ENCODE measurements around the gene PILRB. TPM values are rescaled to one million over a fixed set of nuclear protein-coding genes. Genes with fewer than 3 reads are reported as not detected.
"Not testable (repeated sequence)": the region's sequence is repeated elsewhere in the genome, so short reads cannot be mapped to it uniquely, and the experiment has no call there.

Gene PILRB
- total RNA-seq (ENCODE audit: unreplicated experiment), result 62.6 TPM
- long read RNA-seq, full-length matches to known transcripts, result 1 of 4 reads
- long read RNA-seq, partial matches to known transcripts, result 0 of 4 reads
- long read RNA-seq, other reads (novel, unspliced or antisense), result 3 of 4 reads

- peaks cover 4% of the 10 kb centered on the region for H3K9me3 Mint-ChIP-seq (ENCODE audit: unreplicated experiment)
- H3K4me3 Mint-ChIP-seq (ENCODE audit: unreplicated experiment), result no peak within 1 kb of the TSS
- no peak for TF ChIP-seq CTCF (IDR thresholded peaks at IDR 0.05; ENCODE audit: partially characterized antibody, unreplicated experiment)
- H3K27ac Mint-ChIP-seq (ENCODE audit: unreplicated experiment), result no peak within 1 kb of the TSS
- H3K27me3 Mint-ChIP-seq (ENCODE audit: unreplicated experiment), result peaks cover 2% of the 10 kb centered on the region
- H3K4me1 Mint-ChIP-seq (ENCODE audit: low read depth, unreplicated experiment), result peaks cover 2% of the 10 kb centered on the region
- no peak for DNase-seq
- no peaks in the 10 kb centered on the region for H3K36me3 Mint-ChIP-seq (ENCODE audit: unreplicated experiment)
Observed at GRCh38 chr7:100358027-100358856, at the start of gene PILRB. Gene PILRB, plus strand, starts transcription at chr7:100358117. Its CDS starts 186 bp downstream, at chr7:100358303.

GRCh38 chr7:100318329-100318728 is 39.6 kb upstream of the PILRB start:
- DNase-seq; H3K27ac Mint-ChIP-seq (ENCODE audit: unreplicated experiment); H3K27me3 Mint-ChIP-seq (ENCODE audit: unreplicated experiment); H3K36me3 Mint-ChIP-seq (ENCODE audit: unreplicated experiment); H3K9me3 Mint-ChIP-seq (ENCODE audit: unreplicated experiment); H3K4me1 Mint-ChIP-seq (ENCODE audit: low read depth, unreplicated experiment); H3K4me3 Mint-ChIP-seq (ENCODE audit: unreplicated experiment): not testable (repeated sequence)

- not testable (repeated sequence) for H3K27me3 Mint-ChIP-seq (ENCODE audit: unreplicated experiment); H3K4me3 Mint-ChIP-seq (ENCODE audit: unreplicated experiment); DNase-seq; H3K36me3 Mint-ChIP-seq (ENCODE audit: unreplicated experiment); H3K27ac Mint-ChIP-seq (ENCODE audit: unreplicated experiment); H3K4me1 Mint-ChIP-seq (ENCODE audit: low read depth, unreplicated experiment); H3K9me3 Mint-ChIP-seq (ENCODE audit: unreplicated experiment)
Observed at GRCh38 chr7:100321648-100322047, 36.3 kb upstream of the PILRB start.

DNA sequence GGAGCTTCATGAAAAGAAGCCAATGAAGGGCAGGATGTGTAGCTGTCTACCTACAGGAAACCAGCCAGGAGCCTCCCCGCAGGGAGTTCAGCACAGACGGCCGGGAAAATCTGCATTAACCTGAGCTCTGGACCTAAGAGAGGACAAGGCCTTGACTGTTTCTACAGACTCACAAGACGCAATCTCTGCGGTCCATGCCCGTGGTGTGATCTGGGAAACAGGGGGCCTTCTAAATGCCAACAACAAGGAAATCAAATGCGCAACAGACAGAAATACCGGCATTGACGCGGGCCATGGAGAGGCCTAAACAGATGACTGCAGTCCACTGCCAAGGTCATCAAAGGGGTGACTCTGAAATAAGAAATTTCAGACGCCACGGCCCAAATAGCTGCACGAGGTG is 33.7 kb upstream of the PILRB start:
- H3K4me3 Mint-ChIP-seq (ENCODE audit: unreplicated experiment); H3K36me3 Mint-ChIP-seq (ENCODE audit: unreplicated experiment); H3K9me3 Mint-ChIP-seq (ENCODE audit: unreplicated experiment); H3K27ac Mint-ChIP-seq (ENCODE audit: unreplicated experiment); H3K27me3 Mint-ChIP-seq (ENCODE audit: unreplicated experiment); DNase-seq; H3K4me1 Mint-ChIP-seq (ENCODE audit: low read depth, unreplicated experiment): not testable (repeated sequence)

DNA sequence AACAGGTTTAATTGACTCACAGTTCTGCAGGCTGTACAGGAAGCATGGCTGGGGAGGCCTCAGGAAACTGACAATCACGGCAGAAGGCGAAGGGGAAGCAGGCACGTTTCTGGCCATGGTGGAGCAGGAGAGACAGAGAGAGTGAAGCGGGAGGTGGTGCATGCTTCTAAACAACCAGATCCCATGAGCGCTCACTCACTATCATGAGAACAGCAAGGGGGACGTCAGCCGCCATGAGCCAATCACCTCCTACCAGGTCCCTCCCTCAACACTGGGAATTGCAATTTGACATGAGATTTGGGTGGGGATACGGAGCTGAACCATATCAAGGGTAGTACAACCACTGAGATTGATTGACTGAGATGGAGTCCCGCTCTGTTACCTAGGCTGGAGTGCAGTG is 32.2 kb upstream of the PILRB start:
- not testable (repeated sequence) for H3K27ac Mint-ChIP-seq (ENCODE audit: unreplicated experiment); H3K4me1 Mint-ChIP-seq (ENCODE audit: low read depth, unreplicated experiment); H3K27me3 Mint-ChIP-seq (ENCODE audit: unreplicated experiment); H3K9me3 Mint-ChIP-seq (ENCODE audit: unreplicated experiment); H3K4me3 Mint-ChIP-seq (ENCODE audit: unreplicated experiment); H3K36me3 Mint-ChIP-seq (ENCODE audit: unreplicated experiment); DNase-seq

- not testable (repeated sequence) for H3K4me1 Mint-ChIP-seq (ENCODE audit: low read depth, unreplicated experiment); DNase-seq; H3K9me3 Mint-ChIP-seq (ENCODE audit: unreplicated experiment); H3K27me3 Mint-ChIP-seq (ENCODE audit: unreplicated experiment); H3K36me3 Mint-ChIP-seq (ENCODE audit: unreplicated experiment); H3K4me3 Mint-ChIP-seq (ENCODE audit: unreplicated experiment); H3K27ac Mint-ChIP-seq (ENCODE audit: unreplicated experiment)
Observed at GRCh38 chr7:100326914-100327313, 31.0 kb upstream of the PILRB start.

- Mint-ChIP-seq H3K27ac (ENCODE audit: unreplicated experiment) (peak overlapping the region; percentile 81), H3K4me3 (ENCODE audit: unreplicated experiment) (peak overlapping the region; percentile 94)
- not testable (repeated sequence) for H3K9me3 Mint-ChIP-seq (ENCODE audit: unreplicated experiment); H3K4me1 Mint-ChIP-seq (ENCODE audit: low read depth, unreplicated experiment); H3K36me3 Mint-ChIP-seq (ENCODE audit: unreplicated experiment); H3K27me3 Mint-ChIP-seq (ENCODE audit: unreplicated experiment)
- peak; percentile 88 for DNase-seq
Observed at GRCh38 chr7:100335566-100336466, 22.1 kb upstream of the PILRB start.

- DNase-seq; H3K4me3 Mint-ChIP-seq (ENCODE audit: unreplicated experiment); H3K4me1 Mint-ChIP-seq (ENCODE audit: low read depth, unreplicated experiment); H3K36me3 Mint-ChIP-seq (ENCODE audit: unreplicated experiment); H3K27me3 Mint-ChIP-seq (ENCODE audit: unreplicated experiment); H3K27ac Mint-ChIP-seq (ENCODE audit: unreplicated experiment); H3K9me3 Mint-ChIP-seq (ENCODE audit: unreplicated experiment): not testable (repeated sequence)
Observed at GRCh38 chr7:100338083-100338696, 19.7 kb upstream of the PILRB start.

- H3K9me3 Mint-ChIP-seq (ENCODE audit: unreplicated experiment); DNase-seq; H3K27me3 Mint-ChIP-seq (ENCODE audit: unreplicated experiment); H3K4me3 Mint-ChIP-seq (ENCODE audit: unreplicated experiment); H3K4me1 Mint-ChIP-seq (ENCODE audit: low read depth, unreplicated experiment); H3K27ac Mint-ChIP-seq (ENCODE audit: unreplicated experiment); H3K36me3 Mint-ChIP-seq (ENCODE audit: unreplicated experiment): not testable (repeated sequence)
Observed at GRCh38 chr7:100341286-100341685, 16.6 kb upstream of the PILRB start.

Measured in glutamatergic neuron (in vitro differentiated cells).